Measurements from ENCODE around the gene CCT8. TPM values are rescaled to one million over a fixed set of nuclear protein-coding genes. Genes with fewer than 3 reads are reported as not detected.

The CCT8 gene
- total and polyA plus RNA-seq, 10 of the 15 experiments (the other 5 are each of a cell fraction or from before 2014, with no cell fraction given) = 321 to 696 (median 471) TPM

- Histone ChIP-seq H3K27me3 (replicated peaks in 1 of 2; ENCODE audit: control insufficient read depth in 2 of 2, insufficient read depth in 2 of 2, low read length in 1 of 2) (no peaks in the 10 kb centered on the region), H4K20me1 (ENCODE audit: control insufficient read depth, insufficient read depth) (no peaks in the 10 kb centered on the region), H3K36me3 (ENCODE audit: control insufficient read depth in 2 of 2, insufficient read depth in 2 of 2, low read length in 1 of 2) (no peaks in the 10 kb centered on the region), H2AFZ (ENCODE audit: control insufficient read depth, low read depth, low read length) (no peak overlapping the region), H3K9ac (ENCODE audit: control insufficient read depth, insufficient read depth, low read length) (no peak overlapping the region), H3K79me2 (ENCODE audit: control insufficient read depth, insufficient read depth, low read length) (no peaks in the 10 kb centered on the region; the same call in 1 of the 2 replicates), H3K4me3 (no peak overlapping the region), H3K4me2 (ENCODE audit: control insufficient read depth, insufficient read depth) (no peak overlapping the region), H3K4me1 (ENCODE audit: control insufficient read depth, insufficient read depth, low read length) (peaks cover 9% of the 10 kb centered on the region), H3K27ac (ENCODE audit: control insufficient read depth, insufficient read depth) (no peak overlapping the region), H3K9me3 (replicated peaks; ENCODE audit: control insufficient read depth, insufficient read depth, low read length) (no peaks in the 10 kb centered on the region)
- ATAC-seq (no peak), FAIRE-seq (no peak), DNase-seq (ENCODE audit: low read depth, low spot score) (no peak)
- SMC1A ChIA-PET (ENCODE audit: uncharacterized antibody, unreplicated experiment) = interaction anchor here (10.3 kb wide), 1 partner anchor 287 kb away, joined by 114 read pairs; no protein-coding TSS in a partner anchor
- TF ChIP-seq BRCA1 (IDR thresholded peaks at IDR 0.05; ENCODE audit: low read depth, low read length) (no peak), IKZF2 (IDR thresholded peaks at IDR 0.05) (no peak), SREBF2 (IDR thresholded peaks at IDR 0.05; ENCODE audit: low read length) (no peak), MYB (IDR thresholded peaks at IDR 0.05; ENCODE audit: borderline replicate concordance, low read depth, low read length) (no peak), MEF2B (IDR thresholded peaks at IDR 0.05; ENCODE audit: partially characterized antibody, poor library complexity, severe bottlenecking) (no peak), ZZZ3 (IDR thresholded peaks at IDR 0.05; ENCODE audit: control insufficient read depth, insufficient read length, low read depth) (no peak)
- TF ChIP-seq, protein P1, sequence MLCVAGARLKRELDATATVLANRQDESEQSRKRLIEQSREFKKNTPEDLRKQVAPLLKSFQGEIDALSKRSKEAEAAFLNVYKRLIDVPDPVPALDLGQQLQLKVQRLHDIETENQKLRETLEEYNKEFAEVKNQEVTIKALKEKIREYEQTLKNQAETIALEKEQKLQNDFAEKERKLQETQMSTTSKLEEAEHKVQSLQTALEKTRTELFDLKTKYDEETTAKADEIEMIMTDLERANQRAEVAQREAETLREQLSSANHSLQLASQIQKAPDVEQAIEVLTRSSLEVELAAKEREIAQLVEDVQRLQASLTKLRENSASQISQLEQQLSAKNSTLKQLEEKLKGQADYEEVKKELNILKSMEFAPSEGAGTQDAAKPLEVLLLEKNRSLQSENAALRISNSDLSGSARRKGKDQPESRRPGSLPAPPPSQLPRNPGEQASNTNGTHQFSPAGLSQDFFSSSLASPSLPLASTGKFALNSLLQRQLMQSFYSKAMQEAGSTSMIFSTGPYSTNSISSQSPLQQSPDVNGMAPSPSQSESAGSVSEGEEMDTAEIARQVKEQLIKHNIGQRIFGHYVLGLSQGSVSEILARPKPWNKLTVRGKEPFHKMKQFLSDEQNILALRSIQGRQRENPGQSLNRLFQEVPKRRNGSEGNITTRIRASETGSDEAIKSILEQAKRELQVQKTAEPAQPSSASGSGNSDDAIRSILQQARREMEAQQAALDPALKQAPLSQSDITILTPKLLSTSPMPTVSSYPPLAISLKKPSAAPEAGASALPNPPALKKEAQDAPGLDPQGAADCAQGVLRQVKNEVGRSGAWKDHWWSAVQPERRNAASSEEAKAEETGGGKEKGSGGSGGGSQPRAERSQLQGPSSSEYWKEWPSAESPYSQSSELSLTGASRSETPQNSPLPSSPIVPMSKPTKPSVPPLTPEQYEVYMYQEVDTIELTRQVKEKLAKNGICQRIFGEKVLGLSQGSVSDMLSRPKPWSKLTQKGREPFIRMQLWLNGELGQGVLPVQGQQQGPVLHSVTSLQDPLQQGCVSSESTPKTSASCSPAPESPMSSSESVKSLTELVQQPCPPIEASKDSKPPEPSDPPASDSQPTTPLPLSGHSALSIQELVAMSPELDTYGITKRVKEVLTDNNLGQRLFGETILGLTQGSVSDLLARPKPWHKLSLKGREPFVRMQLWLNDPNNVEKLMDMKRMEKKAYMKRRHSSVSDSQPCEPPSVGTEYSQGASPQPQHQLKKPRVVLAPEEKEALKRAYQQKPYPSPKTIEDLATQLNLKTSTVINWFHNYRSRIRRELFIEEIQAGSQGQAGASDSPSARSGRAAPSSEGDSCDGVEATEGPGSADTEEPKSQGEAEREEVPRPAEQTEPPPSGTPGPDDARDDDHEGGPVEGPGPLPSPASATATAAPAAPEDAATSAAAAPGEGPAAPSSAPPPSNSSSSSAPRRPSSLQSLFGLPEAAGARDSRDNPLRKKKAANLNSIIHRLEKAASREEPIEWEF (IDR thresholded peaks at IDR 0.05; ENCODE audit: insufficient replicate concordance, low read depth, low read length) = no peak
- intact Hi-C loops (cut with micrococcal nuclease; ENCODE audit: unreplicated experiment) = no loop called here
- POLR2A ChIA-PET = no interaction called here
- CTCF ChIA-PET = interaction anchor here (12.5 kb wide), 1 partner anchor 288 kb away, joined by 235 read pairs; no protein-coding TSS in a partner anchor
- RAD21 ChIA-PET (ENCODE audit: unreplicated experiment) = no interaction called here
- WGBS (ENCODE audit: insufficient coverage, insufficient replicate concordance, low lambda C conversion rate, missing lambda C conversion rate) = 22% methylated on average over 2 of the region's 2 CpGs
- in situ Hi-C loops (cut with MboI) = loop anchor here (10.0 kb wide), 1 partner anchor 770 kb away; no protein-coding TSS in a partner anchor
- no TSS peak for BruUV-seq (replicated peaks)
Observed at GRCh38 chr21:29084372-29084771, 10.9 kb upstream of the CCT8 start.
